Mesothelial cell of epicardium (in vitro differentiated cells): ENCODE data around the gene PLXDC2. TPM values are rescaled to one million over a fixed set of nuclear protein-coding genes. Genes with fewer than 3 reads are reported as not detected.
A peak's percentile ranks its signal among the peaks of the same experiment; 100 is the strongest.

Experiments used
- DNase-seq, 2 experiments: peaks; one replicate each; pipeline ENCODE4 v3.0.0; 2021; ENCODE audit warnings: low spot score in 2 of 2; ENCODE audit not compliant: unreplicated experiment in 2 of 2
- H3K27ac Mint-ChIP-seq: 2 replicates; pipeline ENCODE4 v1.8.0; 2021; ENCODE audit warnings: mixed read lengths
- H3K27me3 Mint-ChIP-seq: 2 replicates; pipeline ENCODE4 v1.8.0; 2021; ENCODE audit warnings: low read depth, mixed read lengths
- H3K36me3 Mint-ChIP-seq: 2 replicates; pipeline ENCODE4 v1.8.0; 2021; ENCODE audit warnings: mixed read lengths
- H3K4me1 Mint-ChIP-seq: 2 replicates; pipeline ENCODE4 v1.8.0; 2021; ENCODE audit warnings: mixed read lengths
- H3K4me3 Mint-ChIP-seq: 2 replicates; pipeline ENCODE4 v1.8.0; 2021; ENCODE audit warnings: mild to moderate bottlenecking, moderate library complexity, mixed read lengths
- H3K9me3 Mint-ChIP-seq: 2 replicates; pipeline ENCODE4 v1.8.0; 2021; ENCODE audit warnings: mixed read lengths
- CTCF ChIP-seq: fragments of 200-600 bp; sonication (generic); IDR thresholded peaks from one replicate; pipeline ENCODE4 v1.5.0; 2021; ENCODE audit warnings: antibody characterized with exemption; ENCODE audit not compliant: unreplicated experiment
- total RNA-seq: library from RNA; stranded (reverse); gene quantifications from 3 replicates; pipeline ENCODE4 v1.2.1, GENCODE V29; 2021

Gene PLXDC2
- total RNA-seq, 1 donor from 2014 or later = 60.0 TPM

DNA sequence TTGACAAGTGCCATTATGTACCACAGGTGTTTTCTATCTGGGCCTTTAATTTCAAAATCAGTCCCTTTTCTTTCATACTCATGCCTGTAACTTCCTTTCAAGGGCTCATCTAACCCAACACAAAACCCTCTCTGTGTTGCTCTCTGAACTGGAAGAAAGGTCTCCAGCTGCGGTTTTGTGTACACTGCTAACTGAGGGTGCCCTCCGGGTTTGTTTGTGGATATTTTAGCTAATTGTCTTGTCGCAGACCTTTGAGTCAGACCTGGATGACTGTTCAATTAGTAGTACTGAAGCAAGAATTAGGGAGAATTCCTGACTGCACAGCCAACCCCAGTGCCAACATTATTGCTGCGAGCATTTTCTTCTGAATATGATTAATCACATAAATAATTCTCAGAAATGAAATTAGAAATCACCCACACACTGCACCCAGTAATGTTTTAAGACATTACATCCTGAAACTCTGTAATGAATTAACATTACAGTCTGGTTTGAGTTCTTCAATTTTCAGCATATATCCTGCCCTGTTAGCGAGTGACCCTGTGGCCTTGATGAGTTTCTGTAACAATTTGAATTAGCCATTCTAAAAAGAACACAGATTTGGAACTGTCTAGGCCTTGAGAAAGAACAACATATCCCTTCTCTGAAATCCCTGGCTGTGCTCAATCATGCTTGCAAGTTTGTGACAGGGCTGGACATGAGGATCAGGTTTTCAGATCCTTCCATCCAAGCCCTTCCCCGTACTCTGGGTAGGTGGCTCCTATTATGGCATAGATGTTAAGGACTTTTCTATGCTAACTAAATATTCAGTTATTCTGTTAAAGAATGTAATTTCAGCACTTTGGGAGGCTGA is 460.1 kb downstream of the PLXDC2 start:
- Mint-ChIP-seq H3K9me3 (no peaks in the 10 kb centered on the region), H3K36me3 (peaks cover 17% of the 10 kb centered on the region), H3K27ac (peak overlapping the region; percentile 53), H3K4me1 (peaks cover 23% of the 10 kb centered on the region), H3K27me3 (no peaks in the 10 kb centered on the region), H3K4me3 (no peak overlapping the region)
- TF ChIP-seq CTCF = no peak
- no peak for DNase-seq

DNA sequence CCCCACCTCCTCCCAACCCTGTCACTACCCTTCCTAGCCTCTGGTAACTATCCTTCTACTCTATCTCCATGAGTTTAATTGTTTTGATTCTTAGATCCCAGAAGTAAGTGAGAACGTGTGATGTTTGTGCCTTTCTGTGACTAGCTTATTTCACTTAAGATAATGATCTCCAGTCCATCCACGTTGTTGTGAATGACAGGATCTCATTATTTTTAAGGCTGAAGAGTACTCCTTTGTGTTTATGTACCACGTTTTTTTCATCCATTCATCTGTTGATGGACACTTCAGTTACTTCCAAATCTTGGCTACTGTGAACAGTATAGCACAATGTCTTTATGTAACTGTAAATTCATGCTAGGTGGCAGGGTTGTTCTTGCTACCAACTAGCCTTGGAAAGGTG is 461.6 kb downstream of the PLXDC2 start:
- Mint-ChIP-seq H3K4me3 (no peak overlapping the region), H3K36me3 (peaks cover 17% of the 10 kb centered on the region), H3K27me3 (no peaks in the 10 kb centered on the region), H3K27ac (no peak overlapping the region), H3K4me1 (peaks cover 14% of the 10 kb centered on the region), H3K9me3 (no peaks in the 10 kb centered on the region)
- no peak for TF ChIP-seq CTCF
- no peak for DNase-seq

GRCh38 chr10:20281579-20281978 is 465.3 kb downstream of the PLXDC2 start:
- Mint-ChIP-seq H3K9me3 (no peaks in the 10 kb centered on the region), H3K36me3 (peaks cover 16% of the 10 kb centered on the region), H3K27ac (no peak overlapping the region), H3K27me3 (no peaks in the 10 kb centered on the region), H3K4me1 (peaks cover 7% of the 10 kb centered on the region), H3K4me3 (no peak overlapping the region)
- DNase-seq = no peak
- no peak for TF ChIP-seq CTCF

DNA sequence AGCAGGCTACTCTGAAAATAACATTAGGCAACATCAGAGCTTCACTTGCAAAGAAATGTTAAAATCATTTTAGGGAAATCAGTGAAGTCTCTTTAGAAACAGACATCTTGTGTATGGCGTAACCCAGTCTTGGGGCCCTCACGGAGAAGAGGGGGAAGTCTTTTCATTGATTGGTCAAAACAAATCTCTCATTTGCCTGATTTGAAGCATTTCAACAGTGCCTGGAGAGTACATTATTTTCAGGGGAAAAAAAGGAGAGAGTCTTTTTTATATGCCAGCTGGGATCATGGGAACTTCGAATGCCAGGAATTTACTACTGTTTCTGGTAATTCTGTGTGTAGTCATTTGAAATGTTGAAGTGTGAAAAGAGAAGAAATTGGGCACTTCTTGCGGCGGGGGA is 471.4 kb downstream of the PLXDC2 start:
- peak overlapping the region; percentile 23 for H3K27ac Mint-ChIP-seq
- no peaks in the 10 kb centered on the region for H3K27me3 Mint-ChIP-seq
- H3K4me3 Mint-ChIP-seq = no peak overlapping the region
- peaks cover 2% of the 10 kb centered on the region for H3K36me3 Mint-ChIP-seq
- H3K4me1 Mint-ChIP-seq = peaks cover 24% of the 10 kb centered on the region
- no peaks in the 10 kb centered on the region for H3K9me3 Mint-ChIP-seq
- TF ChIP-seq CTCF = no peak
- DNase-seq = no peak

DNA sequence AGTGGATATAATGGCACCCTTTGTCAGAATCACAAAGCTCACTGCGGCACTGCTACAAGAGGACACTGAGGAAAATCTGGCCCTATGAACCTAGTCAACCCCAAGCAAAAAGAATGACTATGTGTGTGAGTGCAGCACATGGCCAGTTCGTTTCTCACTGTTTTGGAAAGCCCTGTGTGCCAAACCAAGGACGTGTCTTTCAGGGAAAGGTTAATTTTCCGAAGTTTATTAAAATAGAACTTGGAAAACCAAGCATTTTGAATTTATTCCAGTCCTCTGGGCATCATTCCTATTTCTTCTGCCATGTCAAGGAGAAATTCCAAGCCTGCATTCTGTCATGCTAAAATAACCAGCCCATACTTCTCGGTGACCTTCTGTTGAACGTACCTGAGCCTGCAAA is 471.8 kb downstream of the PLXDC2 start:
- Mint-ChIP-seq H3K9me3 (no peaks in the 10 kb centered on the region), H3K27ac (no peak overlapping the region), H3K4me3 (no peak overlapping the region), H3K4me1 (peaks cover 24% of the 10 kb centered on the region), H3K27me3 (no peaks in the 10 kb centered on the region), H3K36me3 (peaks cover 2% of the 10 kb centered on the region)
- DNase-seq = no peak
- TF ChIP-seq CTCF = no peak
